SIG-M5 treated with dmso at 0.1 percent for 504 hours (cell line): ENCODE measurements around the gene GRM7.
A peak's percentile ranks its signal among the peaks of the same experiment; 100 is the strongest.

Source experiments
- DNase-seq: peaks from one replicate; lab custom pipeline; 2025; ENCODE audit not compliant: unreplicated experiment; lab: John Stamatoyannopoulos, UW

GRM7 gene

DNA sequence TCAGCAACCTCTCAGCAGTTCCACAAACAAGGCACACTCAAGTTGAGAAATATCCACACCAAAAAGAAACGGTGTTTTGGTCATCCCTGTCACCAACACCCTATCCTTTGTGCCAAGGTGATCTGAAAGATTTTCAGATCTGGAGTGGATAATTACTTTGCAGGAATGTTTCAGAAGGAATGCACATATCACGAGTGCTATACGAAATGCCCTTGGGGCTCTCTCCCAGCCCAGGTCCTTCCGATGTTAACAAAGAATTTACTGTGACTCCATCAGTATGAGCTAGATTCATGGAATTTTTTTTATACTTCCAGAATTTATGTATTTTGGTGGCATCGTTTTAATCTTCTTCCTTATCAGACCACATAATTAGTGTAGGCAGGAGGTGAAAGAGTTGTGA lies 105.0 kb downstream of the GRM7 start:
- DNase-seq = no peak

DNA sequence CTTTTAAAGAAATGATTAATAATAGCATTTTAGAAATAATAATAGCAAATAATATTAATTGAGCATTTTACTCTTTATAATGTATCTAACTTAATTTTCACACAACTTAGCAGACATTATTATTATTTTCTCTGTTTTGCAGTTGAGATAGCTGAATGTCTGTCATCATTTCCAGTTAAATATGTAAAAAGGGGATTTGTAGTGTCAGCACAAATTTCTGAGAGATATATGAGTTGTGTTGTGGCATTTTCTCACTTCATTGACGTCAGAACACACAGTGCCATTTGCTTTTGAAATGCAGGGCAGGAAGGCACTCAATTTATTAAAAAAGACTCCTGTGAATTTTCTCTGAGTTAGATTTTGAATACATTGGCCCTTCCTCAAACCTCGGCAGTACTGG lies 111.0 kb downstream of the GRM7 start:
- no peak for DNase-seq

DNA sequence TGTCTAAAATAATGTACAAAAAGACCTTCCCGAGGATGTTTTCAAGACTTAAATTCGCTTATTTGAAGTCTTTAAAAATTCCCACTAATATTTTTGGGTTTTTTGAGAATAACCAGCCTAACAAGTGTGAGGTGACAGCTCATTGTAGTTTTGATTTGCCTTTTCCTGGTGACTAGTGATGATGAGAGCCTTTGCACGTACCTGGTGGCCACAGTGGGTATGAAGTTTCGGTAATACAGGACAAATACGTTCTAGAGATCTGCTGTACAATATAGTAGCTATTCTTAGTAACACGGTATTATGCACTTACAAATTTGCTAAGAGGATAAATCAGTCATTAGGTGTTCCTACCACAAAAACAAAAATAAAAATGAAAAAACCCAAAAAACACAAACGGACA lies 124.9 kb downstream of the GRM7 start:
- no peak for DNase-seq

DNA sequence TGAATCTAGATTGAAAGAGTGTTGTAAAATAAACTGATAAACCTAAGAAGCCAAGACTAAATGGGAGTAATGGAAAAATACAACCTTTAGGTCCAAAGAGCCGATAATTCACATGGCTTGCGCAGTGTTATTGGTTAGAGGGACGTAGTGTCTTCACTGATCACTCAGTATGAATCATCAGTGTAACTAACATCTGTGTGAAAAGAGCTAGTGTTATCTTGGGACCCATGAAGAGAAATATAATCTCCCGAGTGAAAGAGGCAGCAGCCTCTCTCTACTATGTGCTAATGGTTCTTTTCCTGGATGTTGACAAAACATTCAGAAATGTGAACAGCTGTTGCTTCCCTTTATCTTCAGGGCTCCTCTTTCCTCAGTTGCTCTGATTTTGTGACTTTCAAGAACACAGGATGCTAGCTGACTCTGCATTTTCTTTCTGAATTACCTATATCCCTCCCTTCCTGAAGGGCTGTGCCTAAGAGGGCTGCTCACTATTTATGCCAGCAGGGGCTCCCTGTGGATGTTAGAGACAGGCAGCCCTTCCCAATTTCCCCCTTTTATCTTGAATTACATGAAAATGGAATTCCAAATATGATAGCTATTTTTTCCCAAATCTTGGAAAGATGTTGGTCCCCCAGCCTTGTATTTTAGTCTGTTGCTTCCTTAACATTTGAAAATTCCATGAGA lies 128.8 kb downstream of the GRM7 start:
- no peak for DNase-seq

DNA sequence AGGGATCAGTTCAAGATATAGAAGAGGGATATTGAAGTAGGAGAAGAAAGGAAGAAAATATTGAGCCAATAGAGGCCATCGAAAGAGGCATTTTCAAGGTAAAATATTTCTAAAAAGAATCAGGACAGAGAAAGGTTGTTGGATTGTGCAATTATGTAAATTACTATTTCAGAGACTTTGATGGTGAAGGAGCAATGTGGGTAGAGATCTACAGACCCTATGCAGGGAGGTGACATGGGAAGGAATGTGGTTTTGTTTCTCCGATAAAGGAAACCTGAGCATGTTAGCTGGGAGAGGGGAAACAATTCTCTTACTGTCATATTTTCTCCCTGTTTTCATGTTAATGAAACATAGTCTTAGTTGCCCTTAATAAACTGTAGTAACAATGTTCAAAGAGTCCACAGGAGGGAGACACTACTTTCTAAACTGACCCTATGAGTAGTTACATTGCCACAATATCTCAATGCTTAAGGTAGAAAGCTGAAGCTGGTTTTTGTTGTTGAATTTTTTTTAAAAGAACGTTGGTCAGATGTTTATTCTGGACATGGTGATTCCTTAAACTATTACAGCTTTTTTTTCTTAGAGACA lies 133.3 kb downstream of the GRM7 start:
- DNase-seq = peak; percentile 28

DNA sequence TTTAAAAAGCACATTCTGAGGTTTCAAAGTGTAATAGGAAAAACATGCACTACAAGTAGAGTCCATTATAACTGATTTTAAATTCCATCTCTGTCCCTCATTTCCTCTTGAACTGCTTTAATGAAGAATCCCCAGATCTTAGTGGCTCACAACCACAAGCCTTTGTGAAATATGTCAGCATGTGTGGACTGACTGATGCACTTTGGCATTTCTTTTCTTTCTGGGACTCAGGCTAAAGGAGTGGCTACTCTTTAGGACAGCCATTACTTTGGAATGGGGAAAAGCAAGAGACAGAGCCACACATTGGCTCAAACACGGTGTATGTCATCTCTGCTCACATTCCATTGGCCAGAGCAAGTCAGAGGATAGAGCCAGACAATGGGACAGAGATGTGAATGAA lies 139.6 kb downstream of the GRM7 start:
- no peak for DNase-seq

DNA sequence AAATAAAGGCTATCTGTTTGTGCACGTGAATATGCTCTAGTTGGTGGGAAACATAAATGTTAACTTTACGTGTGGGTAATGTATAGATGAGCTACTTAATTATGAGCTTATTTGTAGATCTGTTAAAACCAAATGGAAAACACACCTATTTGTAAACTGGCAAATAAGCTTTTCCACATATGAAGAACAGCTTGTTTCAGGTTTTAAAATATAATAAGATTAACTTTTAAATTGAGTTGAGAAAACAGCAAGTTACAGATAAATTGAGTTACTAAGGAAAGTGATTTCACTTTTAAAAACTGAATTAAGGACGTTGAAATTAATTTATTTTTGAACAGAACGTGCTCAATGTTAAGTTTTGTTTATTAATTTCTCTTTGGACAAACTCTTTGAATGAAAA lies 140.5 kb downstream of the GRM7 start:
- no peak for DNase-seq

DNA sequence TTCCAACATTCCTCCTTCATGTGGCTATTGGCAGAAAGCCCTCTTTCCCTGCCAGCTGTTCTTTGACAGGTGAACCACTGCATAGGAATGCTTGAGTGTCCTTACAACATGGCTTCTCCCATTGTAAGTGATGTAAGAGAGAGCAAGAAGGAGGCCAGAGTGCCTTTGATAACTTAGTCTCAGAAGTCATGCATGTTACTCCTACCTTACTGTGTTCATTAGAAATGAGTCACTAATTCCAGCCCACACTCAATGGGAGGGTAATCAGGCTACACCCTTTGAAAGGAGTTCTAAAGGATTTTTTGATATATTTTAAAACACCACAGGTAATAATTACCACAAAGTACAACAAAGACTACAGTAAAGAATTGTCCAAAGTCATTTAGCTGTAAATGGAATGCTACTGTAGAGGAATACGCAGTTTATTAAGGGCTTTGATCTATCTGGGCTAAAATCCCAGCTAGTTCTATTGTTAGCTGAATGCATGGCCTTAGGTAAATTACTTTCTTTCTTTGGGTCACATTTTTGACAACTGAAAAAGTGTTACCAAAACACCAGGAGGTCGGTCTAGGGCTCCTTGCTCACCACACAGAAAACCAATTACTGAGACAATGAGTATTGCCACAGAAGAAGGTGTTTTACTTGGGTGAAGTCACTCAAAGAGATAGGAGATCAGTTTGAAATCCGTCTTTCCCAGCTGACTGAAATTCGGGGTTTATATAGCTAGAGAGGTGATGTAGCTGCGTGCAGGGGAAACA lies 154.9 kb downstream of the GRM7 start:
- no peak for DNase-seq

DNA sequence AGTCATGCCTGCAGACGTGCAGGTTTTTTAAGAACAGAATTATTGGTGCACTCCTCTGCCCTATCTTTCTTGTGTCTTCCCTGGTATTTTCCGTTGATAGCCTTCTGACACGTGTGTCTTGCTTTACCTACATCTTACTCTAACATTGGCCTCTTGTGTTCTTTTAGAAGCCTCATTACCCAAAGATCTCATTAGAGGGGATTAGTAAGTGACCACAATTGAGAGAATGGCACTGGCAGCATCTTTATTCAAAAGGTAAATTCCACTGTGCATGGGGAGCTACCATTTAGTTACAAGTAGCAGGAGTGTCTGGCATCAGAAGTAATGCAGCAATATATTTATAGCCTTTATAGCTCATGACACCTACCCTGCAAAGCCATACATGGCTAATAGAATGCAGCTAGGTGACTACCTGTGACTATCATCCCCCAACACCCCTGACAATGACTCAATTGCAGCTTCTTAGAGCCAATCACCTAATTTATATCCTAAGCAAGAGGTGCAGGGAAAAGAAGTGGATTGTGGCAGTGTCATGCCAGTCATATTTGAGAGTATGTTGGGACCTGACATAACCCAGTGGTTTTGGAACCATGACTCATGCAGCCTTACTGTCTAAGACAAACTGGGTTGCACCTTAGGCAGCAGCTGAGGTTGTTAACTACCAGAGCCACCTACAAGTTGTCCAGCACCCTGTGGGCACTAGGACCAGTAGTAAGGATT lies 164.8 kb downstream of the GRM7 start:
- DNase-seq = no peak

DNA sequence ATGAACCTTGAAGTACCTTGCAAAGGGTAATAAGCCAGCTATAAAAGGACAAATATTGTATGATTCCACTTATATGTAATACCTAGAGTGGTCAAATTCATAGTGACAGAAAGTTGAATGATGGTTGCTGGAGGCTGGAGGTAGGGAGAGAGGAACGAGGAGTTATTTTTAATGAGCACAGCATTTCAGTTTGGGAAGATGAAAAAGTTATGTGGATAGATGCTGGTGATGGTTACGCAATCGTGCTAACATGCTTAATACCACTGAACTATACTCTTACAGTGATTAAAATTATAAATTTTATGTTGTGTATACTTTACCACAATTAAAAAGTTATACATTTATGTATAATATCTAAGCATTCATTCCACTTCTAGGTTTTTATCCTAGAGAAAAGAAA lies 168.6 kb downstream of the GRM7 start:
- DNase-seq = no peak

DNA sequence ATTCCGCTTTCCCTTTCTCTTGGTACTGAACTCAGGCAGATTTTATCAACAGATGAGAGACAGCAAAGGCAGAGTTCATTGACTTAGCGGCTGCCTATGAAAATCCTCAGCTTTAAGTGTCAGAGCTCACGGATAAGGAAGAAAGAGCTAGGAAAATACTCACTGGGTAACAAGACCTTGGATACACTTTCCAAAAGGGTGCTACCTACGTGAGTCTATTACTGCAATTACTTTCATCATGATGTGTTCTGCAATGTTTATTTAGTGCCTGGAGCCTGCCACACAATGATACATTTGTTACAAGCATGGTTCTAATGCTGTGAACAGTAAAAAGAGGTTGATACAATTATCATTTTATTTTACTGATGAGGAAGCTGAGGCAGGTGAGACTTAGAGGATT lies 177.5 kb downstream of the GRM7 start:
- DNase-seq = no peak

DNA sequence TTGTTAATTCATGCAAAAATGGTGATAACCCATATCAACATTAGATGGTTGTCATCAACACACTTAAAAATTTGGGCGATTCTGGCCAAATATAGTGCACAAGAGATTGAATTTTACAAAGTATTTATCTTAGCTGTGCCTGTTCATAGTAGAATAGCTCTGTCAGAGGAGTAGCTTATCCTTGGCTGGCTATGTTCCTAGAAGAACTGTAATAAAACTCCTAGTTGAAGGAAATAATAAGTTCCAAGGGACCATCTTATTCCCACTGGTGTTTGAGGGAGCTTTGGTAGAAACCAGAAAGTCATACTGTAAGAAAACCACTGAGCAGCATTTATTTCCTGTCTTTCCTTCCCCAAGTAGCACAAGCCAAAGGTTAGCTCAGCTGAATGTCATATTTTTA lies 201.8 kb downstream of the GRM7 start:
- DNase-seq = no peak

DNA sequence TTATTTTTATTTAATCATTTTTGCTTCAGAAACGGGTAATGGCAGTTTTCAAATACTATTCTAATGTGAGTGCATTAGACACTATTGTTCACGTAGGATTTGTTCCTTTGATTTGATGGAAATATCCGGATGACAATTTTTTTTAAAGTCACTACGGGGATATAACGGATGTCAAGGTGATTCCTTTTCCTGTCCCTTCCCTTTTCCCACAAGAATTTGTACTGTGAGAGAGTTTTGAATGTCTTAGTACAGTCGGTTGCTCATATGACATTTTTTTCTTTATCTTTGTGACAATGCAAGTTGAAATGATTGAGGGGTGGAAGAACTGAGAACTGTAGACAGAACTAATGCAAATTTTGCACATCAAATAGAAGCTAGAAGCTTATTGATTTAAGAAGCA lies 209.5 kb downstream of the GRM7 start:
- no peak for DNase-seq

DNA sequence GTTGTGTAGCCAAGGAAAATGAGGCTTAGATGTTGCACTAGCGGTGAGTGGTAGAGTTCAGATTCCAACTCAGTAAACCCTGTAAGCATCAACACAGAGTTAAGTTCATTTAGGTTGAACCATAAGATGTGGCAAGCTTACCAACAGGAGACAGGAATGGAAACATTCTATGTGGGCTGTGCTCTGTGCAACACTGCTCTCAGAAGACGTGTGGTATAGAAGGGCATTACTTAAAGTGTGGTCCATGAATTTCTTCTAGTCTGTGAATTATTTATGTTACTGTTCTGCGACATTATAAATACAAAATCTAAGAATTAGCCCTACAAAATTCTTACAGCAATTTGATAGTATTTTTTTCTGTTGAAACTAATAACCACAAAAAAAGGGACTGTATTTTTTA lies 213.3 kb downstream of the GRM7 start:
- no peak for DNase-seq

DNA sequence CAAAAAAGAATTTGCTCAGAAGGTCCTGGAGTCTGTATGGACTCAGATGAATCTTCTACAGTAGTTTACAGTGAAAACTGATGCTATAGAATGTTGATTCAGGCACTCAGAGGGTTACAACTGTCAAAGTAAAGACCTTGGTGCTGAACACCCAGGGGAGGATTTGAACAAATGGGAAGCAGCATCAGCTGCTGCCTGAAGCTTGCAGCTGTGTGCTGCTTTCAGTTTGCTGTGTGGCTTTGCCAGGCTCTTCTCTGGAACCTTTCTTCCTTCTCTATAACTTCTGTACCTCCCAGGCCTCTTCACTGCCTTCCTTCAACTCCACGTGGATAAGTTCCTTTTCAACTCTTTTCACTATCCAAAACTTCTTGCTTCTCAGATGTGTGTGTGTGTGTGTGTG lies 214.2 kb downstream of the GRM7 start:
- no peak for DNase-seq

DNA sequence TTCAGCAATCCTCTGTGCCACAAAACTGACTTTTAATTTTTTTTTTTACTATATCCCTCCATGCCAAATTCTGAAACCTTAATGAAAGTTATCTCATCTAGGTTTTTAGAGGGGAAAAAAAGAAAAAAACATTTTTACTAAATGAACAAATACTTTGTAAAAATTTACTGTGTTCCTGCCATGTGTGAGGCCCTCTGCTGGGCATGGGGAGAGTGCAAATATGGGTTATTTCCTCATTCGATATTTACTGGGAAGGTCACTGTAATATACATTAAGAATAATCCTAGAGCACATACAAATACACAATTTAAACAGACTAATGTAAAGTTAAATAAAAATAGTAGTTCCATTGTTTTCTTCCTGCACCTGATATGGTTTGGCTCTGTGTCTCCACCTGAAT lies 215.0 kb downstream of the GRM7 start:
- DNase-seq = no peak

DNA sequence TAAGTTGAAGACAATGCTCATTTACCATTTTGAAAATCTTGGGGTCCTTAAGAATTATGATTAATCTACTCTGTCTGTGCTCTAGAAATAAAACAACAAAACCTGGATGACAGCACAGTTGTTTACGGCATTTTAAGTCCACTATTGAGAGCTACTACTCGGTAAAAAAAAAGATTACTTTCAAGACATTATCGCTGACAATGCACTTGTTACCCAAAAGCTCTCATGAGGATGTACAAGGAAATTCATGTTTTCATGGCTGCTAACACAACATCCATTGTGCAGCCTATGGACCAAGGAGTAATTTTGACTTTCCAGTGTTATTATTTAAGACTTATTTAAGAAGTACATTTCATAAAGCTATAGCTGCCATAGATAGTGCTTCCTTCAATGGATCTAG lies 221.3 kb downstream of the GRM7 start:
- DNase-seq = no peak

DNA sequence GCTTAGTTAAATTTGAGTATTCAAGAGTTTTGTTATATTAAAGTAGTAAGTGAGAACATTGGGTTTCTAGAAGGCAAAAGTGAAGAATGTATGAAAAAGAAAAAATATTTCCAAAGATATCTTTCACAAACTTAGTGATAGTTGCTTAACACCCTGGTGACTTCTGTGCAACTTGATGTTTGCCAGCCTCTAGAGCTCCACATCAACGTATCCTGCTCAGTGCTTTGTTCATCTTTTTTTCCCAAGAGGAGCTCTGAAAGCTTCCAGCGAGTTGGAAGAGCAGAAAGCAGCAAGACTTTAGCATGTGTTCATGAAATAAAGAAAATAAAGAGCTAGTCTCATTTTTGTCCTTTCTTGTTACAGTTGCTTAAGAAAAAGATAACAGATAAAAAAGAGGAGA lies 225.5 kb downstream of the GRM7 start:
- DNase-seq = no peak

DNA sequence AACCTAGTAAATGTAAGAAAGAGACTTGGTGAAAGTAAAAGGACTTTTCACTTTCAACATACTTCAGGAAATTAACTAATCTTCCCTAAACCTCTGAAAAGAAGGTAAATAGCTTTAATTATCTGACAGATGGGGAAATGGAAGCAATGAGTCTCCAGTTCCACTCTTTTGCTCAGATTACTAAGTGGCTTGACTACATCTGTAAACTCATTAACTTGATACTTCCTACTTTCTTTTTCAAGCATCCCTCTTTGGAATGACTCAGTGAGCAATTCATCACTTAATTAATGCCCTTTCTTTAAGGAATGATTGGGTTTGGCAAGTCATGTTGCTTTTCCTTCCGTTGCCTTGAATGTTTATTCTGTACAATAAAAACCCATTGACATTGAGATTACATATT lies 234.2 kb downstream of the GRM7 start:
- DNase-seq = no peak

DNA sequence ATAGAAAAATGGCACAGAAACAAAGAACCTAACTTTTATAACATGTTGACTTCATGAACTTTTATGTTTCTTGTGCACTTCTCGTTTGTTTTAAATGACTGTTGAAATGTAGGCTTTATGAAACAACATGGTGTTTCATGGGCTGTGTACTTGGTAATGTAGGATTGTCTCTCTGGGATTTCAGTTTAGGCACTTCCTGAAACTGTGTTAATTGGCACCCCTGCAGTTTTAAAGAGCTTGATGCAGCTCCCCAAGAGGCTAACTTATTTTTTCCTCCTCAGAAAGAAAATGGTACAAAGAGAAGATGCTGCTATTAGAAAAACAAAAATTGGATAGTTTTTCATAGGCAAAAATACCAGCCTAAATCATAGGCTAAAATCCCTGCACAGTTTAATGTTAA lies 239.2 kb downstream of the GRM7 start:
- no peak for DNase-seq

DNA sequence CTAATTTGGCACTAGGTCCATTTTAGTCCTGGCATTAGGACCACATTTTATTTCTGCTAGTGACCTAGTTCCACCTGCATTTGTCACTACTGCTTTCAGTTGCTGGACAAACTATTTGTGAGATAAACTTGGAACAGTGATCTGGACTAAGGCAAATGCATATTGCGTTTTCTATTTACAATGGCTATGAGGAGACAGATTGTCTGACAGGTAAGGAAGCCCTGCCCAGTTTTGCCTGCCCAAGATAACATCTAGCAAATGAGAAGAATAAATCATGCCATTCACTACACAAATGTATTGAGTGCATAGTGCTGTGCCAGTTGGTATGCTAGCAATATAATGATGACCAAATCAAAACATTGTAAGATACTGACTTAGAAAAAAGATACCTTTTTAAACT lies 245.7 kb downstream of the GRM7 start:
- no peak for DNase-seq

DNA sequence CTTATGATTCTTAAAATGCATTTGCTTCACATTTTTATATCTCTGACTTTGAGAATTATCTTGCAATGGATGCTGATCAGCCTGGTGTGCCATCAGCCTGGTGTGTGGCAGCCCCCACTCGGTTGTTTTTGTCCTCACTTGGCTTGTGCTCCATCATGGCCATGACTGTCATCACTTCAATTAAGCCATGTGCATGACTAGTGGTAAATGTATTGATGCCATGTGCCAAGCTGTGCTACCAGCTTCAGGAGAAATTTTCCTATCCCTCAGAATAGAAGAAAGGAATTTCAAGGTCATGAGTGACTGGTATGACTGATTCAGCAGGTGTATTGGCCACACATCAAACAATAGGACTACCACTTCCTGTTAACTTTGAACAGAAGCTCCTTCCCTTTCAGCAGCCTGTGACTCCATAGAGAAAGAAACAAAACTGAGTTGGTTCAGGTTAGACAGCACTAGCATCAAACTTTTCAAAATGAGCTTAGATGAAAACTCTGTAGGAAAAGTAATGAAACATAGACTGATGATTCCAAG lies 251.7 kb downstream of the GRM7 start:
- no peak for DNase-seq
